NCI-H2107 treated with DMSO at 0.1 percent for 48 hours (cell line): ENCODE results near the gene APEH.

Source experiments
- DNase-seq: peaks from one replicate; lab custom pipeline; 2025; ENCODE audit not compliant: unreplicated experiment; lab: John Stamatoyannopoulos, UW

Gene APEH

GRCh38 chr3:49673715-49674496 lies at the start of gene APEH:
Gene APEH, plus strand, starts transcription at chr3:49674351. Its CDS starts 51 bp downstream, at chr3:49674402.
- no peak for DNase-seq

- DNase-seq: no peak
Measured at GRCh38 chr3:49625071-49625470, 49.1 kb upstream of the APEH start.

GRCh38 chr3:49626101-49626581 lies 48.0 kb upstream of the APEH start:
- no peak for DNase-seq

GRCh38 chr3:49626796-49627195 lies 47.4 kb upstream of the APEH start:
- no peak for DNase-seq

GRCh38 chr3:49627634-49628033 lies 46.5 kb upstream of the APEH start:
- no peak for DNase-seq

GRCh38 chr3:49628249-49628648 lies 45.9 kb upstream of the APEH start:
- DNase-seq: no peak

- DNase-seq: no peak
Measured at GRCh38 chr3:49629451-49629850, 44.7 kb upstream of the APEH start.

- DNase-seq: no peak
Measured at GRCh38 chr3:49629866-49630265, 44.3 kb upstream of the APEH start.

GRCh38 chr3:49630784-49631183 lies 43.4 kb upstream of the APEH start:
- no peak for DNase-seq

- DNase-seq: no peak
Measured at GRCh38 chr3:49634736-49635135, 39.4 kb upstream of the APEH start.

GRCh38 chr3:49636883-49637609 lies 37.1 kb upstream of the APEH start:
- no peak for DNase-seq

GRCh38 chr3:49638445-49638844 lies 35.7 kb upstream of the APEH start:
- no peak for DNase-seq

GRCh38 chr3:49639551-49639950 lies 34.6 kb upstream of the APEH start:
- no peak for DNase-seq

- DNase-seq: no peak
Measured at GRCh38 chr3:49641292-49641691, 32.9 kb upstream of the APEH start.

GRCh38 chr3:49641921-49642707 lies 32.0 kb upstream of the APEH start:
- DNase-seq: no peak

GRCh38 chr3:49642708-49643145 lies 31.4 kb upstream of the APEH start:
- DNase-seq: no peak

GRCh38 chr3:49644684-49645083 lies 29.5 kb upstream of the APEH start:
- no peak for DNase-seq

- DNase-seq: no peak
Measured at GRCh38 chr3:49646236-49646635, 27.9 kb upstream of the APEH start.

GRCh38 chr3:49647741-49648140 lies 26.4 kb upstream of the APEH start:
- no peak for DNase-seq

- DNase-seq: no peak
Measured at GRCh38 chr3:49648354-49649019, 25.7 kb upstream of the APEH start.

GRCh38 chr3:49649576-49649975 lies 24.6 kb upstream of the APEH start:
- no peak for DNase-seq
